GM18519 (cell line): ENCODE measurements around the gene RPTOR.

Experiments
- ATAC-seq: cut with Tn5 transposase; IDR thresholded peaks from one replicate; pipeline ENCODE4 v1.9.1; 2021; ENCODE audit warnings: mild to moderate bottlenecking, moderate library complexity; ENCODE audit not compliant: unreplicated experiment, low FRiP score

Gene RPTOR

GRCh38 chr17:80772906-80773242 is 228.2 kb downstream of the RPTOR start:
- ATAC-seq = no peak

- no peak for ATAC-seq
Measured at GRCh38 chr17:80773243-80773991, 228.8 kb downstream of the RPTOR start.

GRCh38 chr17:80774146-80774545 is 229.5 kb downstream of the RPTOR start:
- no peak for ATAC-seq

- ATAC-seq = no peak
Measured at GRCh38 chr17:80774643-80775281, 230.1 kb downstream of the RPTOR start.

- ATAC-seq = no peak
Measured at GRCh38 chr17:80775863-80776262, 231.2 kb downstream of the RPTOR start.

- ATAC-seq = no peak
Measured at GRCh38 chr17:80777274-80777673, 232.6 kb downstream of the RPTOR start.

- ATAC-seq = no peak
Measured at GRCh38 chr17:80778716-80779115, 234.1 kb downstream of the RPTOR start.

GRCh38 chr17:80779336-80779735 is 234.7 kb downstream of the RPTOR start:
- ATAC-seq = no peak

GRCh38 chr17:80779961-80780380 is 235.3 kb downstream of the RPTOR start:
- no peak for ATAC-seq

GRCh38 chr17:80780381-80781198 is 236.0 kb downstream of the RPTOR start:
- ATAC-seq = no peak

- no peak for ATAC-seq
Measured at GRCh38 chr17:80781211-80781610, 236.6 kb downstream of the RPTOR start.

GRCh38 chr17:80781807-80782277 is 237.2 kb downstream of the RPTOR start:
- no peak for ATAC-seq

GRCh38 chr17:80782536-80783427 is 238.1 kb downstream of the RPTOR start:
- ATAC-seq = no peak

- no peak for ATAC-seq
Measured at GRCh38 chr17:80783486-80783885, 238.8 kb downstream of the RPTOR start.

GRCh38 chr17:80783971-80784370 is 239.3 kb downstream of the RPTOR start:
- ATAC-seq = no peak

GRCh38 chr17:80785477-80786178 is 241.0 kb downstream of the RPTOR start:
- ATAC-seq = no peak

GRCh38 chr17:80786470-80786869 is 241.8 kb downstream of the RPTOR start:
- ATAC-seq = no peak

- ATAC-seq = no peak
Measured at GRCh38 chr17:80786887-80787286, 242.2 kb downstream of the RPTOR start.

GRCh38 chr17:80787881-80788280 is 243.2 kb downstream of the RPTOR start:
- no peak for ATAC-seq
